HepG2 (cell line): ENCODE data around the gene MBD4. TPM values are rescaled to one million over a fixed set of nuclear protein-coding genes. Genes with fewer than 3 reads are reported as not detected.

ENCODE experiments used
- ATAC-seq: fragments of 200-7000 bp; cut with Tn5 transposase; 3 replicates; pipeline ENCODE4 v1.9.1; 2020; ENCODE audit warnings: mild to moderate bottlenecking, moderate library complexity
- BruUV-seq: library from RNA; stranded (reverse); fragments of 400-500 nt; replicated peaks from 2 replicates; lab custom pipeline; 2021; lab: Mats Ljungman, UMichigan
- CTCF ChIA-PET: fragments of 300-600 bp; formaldehyde crosslinking; extraction: SDS; loops from one replicate; lab custom pipeline; 2021; ENCODE audit warnings: low total read pairs, inconsistent platforms, low intra/inter-chr PET ratio; lab: Yijun Ruan, JAX
- POLR2A ChIA-PET: fragments of 350-600 bp; sonication (Branson Sonifier 250); formaldehyde crosslinking; loops from one replicate; lab custom pipeline; 2020; ENCODE audit warnings: antibody characterized with exemption, inconsistent platforms; lab: Yijun Ruan, JAX
- DNase-seq: peaks from one replicate; pipeline ENCODE4 v3.0.0-alpha.2; 2015; ENCODE audit warnings: low spot score
- FAIRE-seq: peaks from 3 replicates; lab custom pipeline; 2011; peaks lifted over from hg19 to GRCh38; lab: Jason Lieb, UNC
- H2AFZ ChIP-seq: one replicate; pipeline ENCODE4 v1.6.1; 2011; ENCODE audit warnings: low read length, inconsistent platforms
- H3K27ac ChIP-seq: fragments of 300-600 bp; 3 replicates; pipeline ENCODE4 v1.8.0; 2011; ENCODE audit warnings: mixed run types, mild to moderate bottlenecking, mixed read lengths, low read length, inconsistent platforms; ENCODE audit not compliant: insufficient read depth; ENCODE audit errors: extremely low read length
- H3K27me3 ChIP-seq, 2 experiments: fragments of 200-600 bp in 1 of 2; 2 replicates in 1 of 2; 3 replicates in 1 of 2; pipeline versions ENCODE4 v1.6.0 to v1.8.0; 2011; ENCODE audit warnings: low read length in 2 of 2, mild to moderate bottlenecking in 2 of 2, moderate library complexity in 2 of 2, inconsistent platforms in 1 of 2; ENCODE audit not compliant: insufficient read depth in 2 of 2, control insufficient read depth in 1 of 2
- H3K36me3 ChIP-seq, 2 experiments: fragments of 200-600 bp in 1 of 2; replicated peaks in 1 of 2; 2 replicates in 1 of 2; 3 replicates in 1 of 2; pipeline versions ENCODE4 v1.5.1 to v1.8.0; 2011; ENCODE audit warnings: low read length in 2 of 2, inconsistent platforms in 1 of 2; ENCODE audit not compliant: insufficient read depth in 2 of 2, control insufficient read depth in 1 of 2
- H3K4me1 ChIP-seq: 2 replicates; pipeline ENCODE4 v1.5.1; 2012; ENCODE audit warnings: low read length, inconsistent platforms; ENCODE audit not compliant: insufficient read depth
- H3K4me2 ChIP-seq: 2 replicates; pipeline ENCODE4 v1.6.0; 2011; ENCODE audit warnings: low read depth, low read length, inconsistent platforms
- H3K4me3 ChIP-seq, 3 experiments: fragments of 200-600 bp in 1 of 3; sonication (generic), shearing (Covaris generic) in 1 of 3; replicated peaks in 1 of 3; 2 replicates each; pipeline ENCODE4 v1.5.1; 2011 to 2016; ENCODE audit warnings: low read length in 3 of 3, inconsistent platforms in 2 of 3, low read depth in 2 of 3, mild to moderate bottlenecking in 2 of 3, control low read depth in 1 of 3, mixed read lengths in 1 of 3; ENCODE audit not compliant: insufficient read depth in 1 of 3
- H3K79me2 ChIP-seq: one replicate; pipeline ENCODE4 v1.6.1; 2011; ENCODE audit warnings: low read length, inconsistent platforms; ENCODE audit not compliant: insufficient read depth
- H3K9ac ChIP-seq: 2 replicates; pipeline ENCODE4 v1.6.0; 2011; ENCODE audit warnings: mild to moderate bottlenecking, low read depth, low read length, inconsistent platforms; ENCODE audit not compliant: insufficient read depth
- H3K9me3 ChIP-seq: 2 replicates; pipeline ENCODE4 v1.5.1; 2012; ENCODE audit warnings: mild to moderate bottlenecking, low read length
- H4K20me1 ChIP-seq: 2 replicates; pipeline ENCODE4 v1.6.0; 2011; ENCODE audit warnings: inconsistent platforms, mild to moderate bottlenecking, low read length, moderate library complexity; ENCODE audit not compliant: insufficient read depth
- CEBPB ChIP-seq: IDR thresholded peaks from 2 replicates; pipeline ENCODE4 v1.6.1; 2011; ENCODE audit warnings: low read depth, low read length, improper control_type of control experiment, borderline replicate concordance
- EED ChIP-seq: sonication (generic); formaldehyde crosslinking; IDR thresholded peaks from 2 replicates; pipeline ENCODE4 v1.5.0; 2020; ENCODE audit warnings: mild to moderate bottlenecking, missing genetic modification reagents
- KLF6 ChIP-seq: IDR thresholded peaks from 2 replicates; pipeline ENCODE4 v1.8.0; 2016; ENCODE audit warnings: missing biosample characterization, missing genetic modification reagents
- MED8 ChIP-seq: sonication (generic); formaldehyde crosslinking; IDR thresholded peaks from 2 replicates; pipeline ENCODE4 v1.8.1; 2023; ENCODE audit warnings: mild to moderate bottlenecking, missing genetic modification reagents; ENCODE audit not compliant: insufficient replicate concordance
- NFE2 ChIP-seq: sonication (generic); formaldehyde crosslinking; IDR thresholded peaks from 2 replicates; pipeline ENCODE4 v1.4.0; 2020; ENCODE audit warnings: missing genetic modification reagents
- PPARG ChIP-seq: conservative IDR thresholded peaks from 2 replicates; pipeline ENCODE4 v1.6.1; 2016; ENCODE audit warnings: missing biosample characterization, missing genetic modification reagents
- SRSF4 ChIP-seq: fragments of 200-400 bp; formaldehyde crosslinking; IDR thresholded peaks from one replicate; pipeline ENCODE4 v1.6.1; 2018; ENCODE audit warnings: mild to moderate bottlenecking, low read depth, low read length, moderate library complexity; ENCODE audit not compliant: poor library complexity, severe bottlenecking
- YEATS2 ChIP-seq: sonication (generic); formaldehyde crosslinking; IDR thresholded peaks from 2 replicates; pipeline ENCODE4 v1.4.0; 2020; ENCODE audit warnings: missing genetic modification reagents, borderline replicate concordance
- ZNF350 ChIP-seq: sonication (generic); formaldehyde crosslinking; IDR thresholded peaks from 2 replicates; pipeline ENCODE4 v1.4.0; 2020; ENCODE audit warnings: mild to moderate bottlenecking, low read depth, missing genetic modification reagents, borderline replicate concordance
- ZNF543 ChIP-seq: sonication (generic); formaldehyde crosslinking; IDR thresholded peaks from 2 replicates; pipeline ENCODE4 v1.4.0; 2020; ENCODE audit warnings: mild to moderate bottlenecking, missing genetic modification reagents
- ZNF556 ChIP-seq: sonication (generic); formaldehyde crosslinking; IDR thresholded peaks from 2 replicates; pipeline ENCODE4 v1.4.0; 2020; ENCODE audit warnings: mild to moderate bottlenecking, missing genetic modification reagents, borderline replicate concordance
- ZNF724P ChIP-seq: sonication (generic); formaldehyde crosslinking; IDR thresholded peaks from 2 replicates; pipeline ENCODE4 v1.8.0; 2022; ENCODE audit warnings: missing genetic modification reagents, borderline replicate concordance
- ZNF839 ChIP-seq: sonication (generic); formaldehyde crosslinking; IDR thresholded peaks from 2 replicates; pipeline ENCODE4 v1.4.0; 2020; ENCODE audit warnings: missing genetic modification reagents, mild to moderate bottlenecking, borderline replicate concordance
- ZSCAN29 ChIP-seq: sonication (generic); formaldehyde crosslinking; conservative IDR thresholded peaks from 2 replicates; pipeline ENCODE4 v1.4.0; 2020; ENCODE audit warnings: mild to moderate bottlenecking, missing genetic modification reagents
- WGBS: methylation state at CpG from one replicate; pipeline ENCODE4 v1.1.6; 2017; ENCODE audit warnings: low lambda C conversion rate; 5-methylcytosine and 5-hydroxymethylcytosine counted together
- in situ Hi-C: cut with HindIII; loops from 2 replicates; pipeline ENCODE4 v1.10.0; 2017; ENCODE audit warnings: low pct_unique_long_range_greater_than_20kb; ENCODE audit not compliant: extremely low pct_ligation_motif_present
- intact Hi-C: fragments of 100-400 bp; cut with micrococcal nuclease; formaldehyde crosslinking; loops from one replicate; pipeline ENCODE4 v1.10.0; 2022; ENCODE audit not compliant: unreplicated experiment
- polyA plus RNA-seq, 8 experiments: library from polyadenylated mRNA; depleted of rRNA in 3 of 8; stranded (reverse) in 7 of 8; unstranded in 1 of 8; fragments of >200 nt; fragmentation: Illumina TruSeq in 4 of 8; extraction: Trizol in 4 of 8; gene quantifications; 2 replicates each; pipeline versions ENCODE4 v1.2.1 to v1.2.3, GENCODE V29; 2011 to 2016; ENCODE audit warnings: low read depth in 4 of 8, missing spikeins in 1 of 8, mixed read lengths in 1 of 8; ENCODE audit not compliant: insufficient read depth in 1 of 8
- total RNA-seq, 5 experiments: library from RNA; depleted of rRNA; stranded (reverse); fragments of >200 nt; fragmentation: Illumina TruSeq; extraction: Trizol; gene quantifications; 2 replicates each; pipeline ENCODE4 v1.2.3, GENCODE V29; 2016; ENCODE audit warnings: low read depth in 1 of 5
- TF ChIP-seq, protein P1 (sequence below): sonication (generic); formaldehyde crosslinking; IDR thresholded peaks from 2 replicates; pipeline ENCODE4 v1.4.0; 2020; ENCODE audit warnings: missing genetic modification reagents, borderline replicate concordance
- TF ChIP-seq, protein P2 (sequence below): sonication (generic); formaldehyde crosslinking; IDR thresholded peaks from 2 replicates; pipeline ENCODE4 v1.5.1; 2020; ENCODE audit warnings: missing genetic modification reagents, mild to moderate bottlenecking, borderline replicate concordance

The MBD4 gene
- total and polyA plus RNA-seq, 2 of the 13 experiments (the other 11 are each of a cell fraction or from before 2014, with no cell fraction given), result 14.9 to 25.3 TPM

DNA sequence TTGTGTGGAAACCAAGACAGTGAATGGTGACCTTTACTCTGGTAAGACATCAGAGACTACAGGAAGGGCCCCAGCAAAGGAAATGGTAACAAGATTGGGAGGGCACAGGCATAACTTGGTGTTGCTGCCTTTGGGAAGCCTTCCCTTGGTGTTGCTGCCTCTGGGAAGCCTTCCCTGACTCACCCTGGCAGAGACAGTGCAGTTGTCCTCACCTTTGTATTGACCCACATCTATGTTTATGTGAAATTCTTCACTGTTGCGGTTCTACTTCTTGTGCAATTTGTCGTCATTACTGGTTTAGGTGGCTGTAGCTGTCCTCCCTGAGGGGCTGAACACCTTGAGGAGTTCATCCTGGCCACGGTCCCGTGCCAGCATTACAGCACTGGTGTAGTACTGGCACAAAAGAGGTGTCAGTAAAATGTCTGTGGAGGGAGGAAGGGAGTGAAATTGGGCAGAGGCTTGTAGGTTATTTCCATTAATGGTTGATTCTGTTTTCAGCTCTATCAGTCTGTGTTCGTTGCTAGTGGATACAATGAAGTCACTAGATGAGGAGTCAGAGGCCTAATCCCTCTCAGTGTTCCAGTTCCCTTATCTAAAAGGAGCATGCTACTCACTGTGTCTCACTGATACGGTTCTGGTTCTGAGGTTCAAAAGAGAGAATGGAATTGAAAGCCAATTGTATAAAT is 21.9 kb upstream of the MBD4 start:
- Histone ChIP-seq H3K79me2 (no peaks in the 10 kb centered on the region), H2AFZ (no peak overlapping the region), H3K4me2 (no peak overlapping the region), H3K27ac (no peak overlapping the region), H3K4me3 (no peak overlapping the region), H3K36me3 (peaks cover 0 to 2% of the 10 kb centered on the region in 2 experiments; a peak in 1 of 5 replicates), H3K9ac (no peak overlapping the region), H3K9me3 (no peaks in the 10 kb centered on the region), H4K20me1 (no peaks in the 10 kb centered on the region), H3K27me3 (no peaks in the 10 kb centered on the region), H3K4me1 (peaks cover 20% of the 10 kb centered on the region)
- FAIRE-seq (no peak), DNase-seq (no peak), ATAC-seq (no peak)
- intact Hi-C loops, result no loop called here
- no TSS peak for BruUV-seq
- in situ Hi-C loops, result no loop called here
- POLR2A ChIA-PET, result no interaction called here
- 88% methylated on average over 6 of the region's 6 CpGs for WGBS
- CTCF ChIA-PET, result no interaction called here
- TF ChIP-seq CEBPB, result peak; percentile 36; the same call in 1 of the 2 replicates
- TF ChIP-seq SRSF4, result no peak
- no peak for TF ChIP-seq ZSCAN29 (CRISPR knock-in tag)
- no peak for TF ChIP-seq KLF6 (CRISPR knock-in tag)
- no peak for TF ChIP-seq ZNF556 (CRISPR knock-in tag)
- no peak for TF ChIP-seq ZNF543 (CRISPR knock-in tag)

DNA sequence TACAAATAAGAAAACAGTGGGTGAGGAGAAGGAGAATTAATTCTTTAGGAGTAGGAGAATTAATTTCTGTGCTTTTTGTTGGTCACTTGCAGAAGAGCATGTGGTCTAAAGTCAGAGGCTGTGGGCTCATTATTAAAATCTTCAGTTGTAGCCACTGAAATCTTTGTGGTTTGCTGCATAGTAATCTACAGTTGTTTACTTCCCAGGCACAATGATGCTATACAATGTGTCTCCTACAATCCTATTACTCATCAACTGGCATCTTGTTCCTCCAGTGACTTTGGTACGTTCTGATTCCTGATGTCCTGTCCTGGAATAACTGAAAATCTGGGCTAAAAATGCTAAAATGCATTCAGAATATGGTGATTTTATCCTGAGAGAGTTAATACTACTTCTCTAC is 21.3 kb upstream of the MBD4 start:
- Histone ChIP-seq H4K20me1 (no peaks in the 10 kb centered on the region), H2AFZ (no peak overlapping the region), H3K9ac (no peak overlapping the region), H3K36me3 (peaks cover 0 to 2% of the 10 kb centered on the region in 2 experiments; a peak in 1 of 5 replicates), H3K4me1 (peaks cover 20% of the 10 kb centered on the region), H3K9me3 (no peaks in the 10 kb centered on the region), H3K4me3 (no peak overlapping the region), H3K4me2 (no peak overlapping the region), H3K27me3 (no peaks in the 10 kb centered on the region), H3K27ac (no peak overlapping the region), H3K79me2 (no peaks in the 10 kb centered on the region)
- 84% methylated on average over 1 of the region's 1 CpG for WGBS
- in situ Hi-C loops, result no loop called here
- ATAC-seq (no peak), DNase-seq (no peak), FAIRE-seq (no peak)
- no TSS peak for BruUV-seq
- ChIA-PET POLR2A (no interaction called here), CTCF (no interaction called here)
- intact Hi-C loops, result no loop called here
- TF ChIP-seq ZNF839 (no peak), EED (CRISPR knock-in tag) (no peak), ZNF350 (no peak), PPARG (CRISPR knock-in tag) (no peak), YEATS2 (no peak), ZNF724P (CRISPR knock-in tag) (no peak), NFE2 (no peak), MED8 (CRISPR knock-in tag) (no peak)
- TF ChIP-seq, protein P1, sequence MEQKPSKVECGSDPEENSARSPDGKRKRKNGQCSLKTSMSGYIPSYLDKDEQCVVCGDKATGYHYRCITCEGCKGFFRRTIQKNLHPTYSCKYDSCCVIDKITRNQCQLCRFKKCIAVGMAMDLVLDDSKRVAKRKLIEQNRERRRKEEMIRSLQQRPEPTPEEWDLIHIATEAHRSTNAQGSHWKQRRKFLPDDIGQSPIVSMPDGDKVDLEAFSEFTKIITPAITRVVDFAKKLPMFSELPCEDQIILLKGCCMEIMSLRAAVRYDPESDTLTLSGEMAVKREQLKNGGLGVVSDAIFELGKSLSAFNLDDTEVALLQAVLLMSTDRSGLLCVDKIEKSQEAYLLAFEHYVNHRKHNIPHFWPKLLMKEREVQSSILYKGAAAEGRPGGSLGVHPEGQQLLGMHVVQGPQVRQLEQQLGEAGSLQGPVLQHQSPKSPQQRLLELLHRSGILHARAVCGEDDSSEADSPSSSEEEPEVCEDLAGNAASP (CRISPR knock-in tag), result no peak
- TF ChIP-seq, protein P2, sequence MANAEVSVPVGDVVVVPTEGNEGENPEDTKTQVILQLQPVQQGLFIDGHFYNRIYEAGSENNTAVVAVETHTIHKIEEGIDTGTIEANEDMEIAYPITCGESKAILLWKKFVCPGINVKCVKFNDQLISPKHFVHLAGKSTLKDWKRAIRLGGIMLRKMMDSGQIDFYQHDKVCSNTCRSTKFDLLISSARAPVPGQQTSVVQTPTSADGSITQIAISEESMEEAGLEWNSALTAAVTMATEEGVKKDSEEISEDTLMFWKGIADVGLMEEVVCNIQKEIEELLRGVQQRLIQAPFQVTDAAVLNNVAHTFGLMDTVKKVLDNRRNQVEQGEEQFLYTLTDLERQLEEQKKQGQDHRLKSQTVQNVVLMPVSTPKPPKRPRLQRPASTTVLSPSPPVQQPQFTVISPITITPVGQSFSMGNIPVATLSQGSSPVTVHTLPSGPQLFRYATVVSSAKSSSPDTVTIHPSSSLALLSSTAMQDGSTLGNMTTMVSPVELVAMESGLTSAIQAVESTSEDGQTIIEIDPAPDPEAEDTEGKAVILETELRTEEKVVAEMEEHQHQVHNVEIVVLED (CRISPR knock-in tag), result no peak
